Esophagus muscularis mucosa (tissue), 4 donors: Measurements from ENCODE around the gene ZNF319.

Source experiments
- CTCF ChIP-seq, 3 experiments: fragments of 200-600 bp in 2 of 3; fragments of 450-650 bp in 1 of 3; sonication (generic) in 2 of 3; IDR thresholded peaks; one replicate each; pipeline ENCODE4 v1.5.1; 2017 to 2019; ENCODE audit warnings: antibody characterized with exemption in 3 of 3, mild to moderate bottlenecking in 2 of 3, moderate library complexity in 1 of 3
- EP300 ChIP-seq: sonication (generic); formaldehyde crosslinking; IDR thresholded peaks from one replicate; pipeline ENCODE4 v1.6.1; 2017; ENCODE audit warnings: antibody characterized with exemption
- POLR2A ChIP-seq: fragments of 450-650 bp; IDR thresholded peaks from one replicate; pipeline ENCODE4 v1.6.1; 2017; ENCODE audit warnings: antibody characterized with exemption, moderate library complexity, mild to moderate bottlenecking, low read depth
- POLR2AphosphoS5 ChIP-seq, 2 donors: sonication (generic); formaldehyde crosslinking; IDR thresholded peaks; one replicate each; pipeline ENCODE4 v1.6.1; 2017; ENCODE audit warnings: antibody characterized with exemption in 2 of 2

DNA sequence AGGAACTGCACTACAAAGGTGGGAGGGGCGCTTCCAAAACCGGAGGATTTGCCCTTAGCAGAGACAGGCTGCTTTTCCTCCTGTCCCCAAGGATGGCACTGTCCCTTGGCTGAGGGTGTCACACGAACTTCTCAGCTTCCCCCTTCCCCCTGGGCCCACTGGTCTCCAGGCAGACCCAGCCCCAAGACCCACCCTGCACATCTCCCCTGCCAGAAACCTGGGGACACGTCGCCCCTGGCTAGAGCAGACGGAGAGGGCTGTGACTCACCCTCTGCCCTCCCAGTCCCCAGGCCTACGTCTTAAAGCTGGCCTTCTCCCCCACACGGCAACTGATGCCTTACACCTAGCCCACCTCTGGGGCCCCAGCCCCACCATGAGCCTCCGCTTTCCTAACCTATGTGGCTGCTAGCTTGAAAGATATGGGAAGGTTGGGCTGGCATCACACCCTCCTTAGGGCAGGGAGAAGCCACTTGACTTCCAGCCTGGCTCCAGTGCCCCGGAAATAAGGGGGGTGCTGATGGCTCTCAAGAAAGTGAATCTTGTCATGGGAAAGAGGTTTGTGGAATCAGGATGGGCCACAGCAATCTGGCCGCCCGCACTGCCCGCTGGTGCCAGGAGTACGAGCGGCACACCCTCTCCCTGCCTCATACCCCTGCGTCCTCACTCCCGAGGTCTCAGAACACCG is 4.6 kb downstream of the ZNF319 start:
- TF ChIP-seq POLR2AphosphoS5 (IDR thresholded peaks at IDR 0.05) (no peak), CTCF (IDR thresholded peaks at IDR 0.05) (no peak), POLR2A (no peak), EP300 (no peak)
